Smooth muscle cell (in vitro differentiated cells): ENCODE data around the gene PLEKHA1. TPM values are rescaled to one million over a fixed set of nuclear protein-coding genes. Genes with fewer than 3 reads are reported as not detected.

Experiments
- DNase-seq: peaks from one replicate; lab custom pipeline; 2025; ENCODE audit not compliant: unreplicated experiment; lab: John Stamatoyannopoulos, UW
- H2AFZ ChIP-seq: fragments of 200-600 bp; sonication (generic); 2 replicates; pipeline ENCODE4 v1.6.0; 2016; ENCODE audit warnings: antibody characterized with exemption, low read depth, mild to moderate bottlenecking
- H3F3A ChIP-seq: fragments of 200-600 bp; sonication (generic); 2 replicates; pipeline ENCODE4 v1.6.0; 2017; ENCODE audit warnings: antibody characterized with exemption, low read depth
- H3K27ac ChIP-seq: fragments of 200-600 bp; sonication (generic); 2 replicates; pipeline ENCODE4 v1.5.1; 2016; ENCODE audit warnings: low read depth, mild to moderate bottlenecking
- H3K27me3 ChIP-seq: fragments of 200-600 bp; sonication (generic); 2 replicates; pipeline ENCODE4 v1.6.1; 2016; ENCODE audit warnings: low read depth, mild to moderate bottlenecking
- H3K36me3 ChIP-seq: fragments of 200-600 bp; sonication (generic); 2 replicates; pipeline ENCODE4 v1.5.1; 2016; ENCODE audit warnings: low read depth
- H3K4me1 ChIP-seq: fragments of 200-600 bp; sonication (generic); 2 replicates; pipeline ENCODE4 v1.5.1; 2016; ENCODE audit warnings: low read depth
- H3K4me2 ChIP-seq: fragments of 200-600 bp; sonication (generic); 2 replicates; pipeline ENCODE4 v1.6.0; 2016; ENCODE audit warnings: mild to moderate bottlenecking
- H3K4me3 ChIP-seq: fragments of 200-600 bp; sonication (generic); 2 replicates; pipeline ENCODE4 v1.5.1; 2016; ENCODE audit warnings: mild to moderate bottlenecking
- H3K79me2 ChIP-seq: fragments of 200-600 bp; sonication (generic); 2 replicates; pipeline ENCODE4 v1.6.0; 2016; ENCODE audit warnings: low read depth, mild to moderate bottlenecking
- H3K9ac ChIP-seq: fragments of 200-600 bp; sonication (generic); 2 replicates; pipeline ENCODE4 v1.6.0; 2016; ENCODE audit warnings: low read depth
- H3K9me3 ChIP-seq: fragments of 200-600 bp; sonication (generic); replicated peaks from 2 replicates; pipeline ENCODE4 v1.5.1; 2016; ENCODE audit warnings: low read depth
- H4K20me1 ChIP-seq: fragments of 200-600 bp; sonication (generic); 2 replicates; pipeline ENCODE4 v1.6.0; 2016; ENCODE audit warnings: low read depth
- CTCF ChIP-seq: fragments of 200-600 bp; sonication (generic); IDR thresholded peaks from 2 replicates; pipeline ENCODE4 v1.5.1; 2017; ENCODE audit warnings: borderline replicate concordance, mild to moderate bottlenecking, antibody characterized with exemption; ENCODE audit not compliant: insufficient read depth, poor library complexity, severe bottlenecking
- WGBS: methylation state at CpG from one replicate; pipeline ENCODE4 v1.1.7; 2016; ENCODE audit warnings: low lambda C conversion rate; 5-methylcytosine and 5-hydroxymethylcytosine counted together
- polyA plus RNA-seq: library from polyadenylated mRNA; unstranded; fragments of >200 nt; fragmentation: Nextera tagmentation; extraction: Ambion mirVana; gene quantifications from 2 replicates; pipeline ENCODE4 v1.2.1, GENCODE V29; 2016
- total RNA-seq: library from RNA; depleted of rRNA; stranded (reverse); fragments of >200 nt; gene quantifications from 2 replicates; pipeline ENCODE4 v1.2.3, GENCODE V29; 2014

PLEKHA1 gene
- total and polyA plus RNA-seq, 2 experiments from 2014 or later: 22.7 to 24.6 TPM

GRCh38 chr10:122376364-122376961 is 2.0 kb downstream of the PLEKHA1 start:
- peaks cover 15% of the 10 kb centered on the region for H3K4me1 ChIP-seq
- peak overlapping the region; percentile 18 for H3K4me2 ChIP-seq
- H3K4me3 ChIP-seq: peak overlapping the region; percentile 89
- no peaks in the 10 kb centered on the region for H3K36me3 ChIP-seq
- no peak overlapping the region for H3K27ac ChIP-seq
- no peaks in the 10 kb centered on the region for H3K9me3 ChIP-seq
- no peak overlapping the region for H3K9ac ChIP-seq
- WGBS: 91% methylated on average over 11 of the region's 11 CpGs
- H3K79me2 ChIP-seq: peaks cover 54% of the 10 kb centered on the region
- H4K20me1 ChIP-seq: peaks cover 43% of the 10 kb centered on the region
- DNase-seq: no peak
- no peak for TF ChIP-seq CTCF
- no peaks in the 10 kb centered on the region for H3F3A ChIP-seq
- H2AFZ ChIP-seq: no peak overlapping the region
- H3K27me3 ChIP-seq: no peaks in the 10 kb centered on the region

- no peak overlapping the region for H2AFZ ChIP-seq
- no peak overlapping the region for H3K9ac ChIP-seq
- H3K27ac ChIP-seq: no peak overlapping the region
- WGBS: 96% methylated on average over 5 of the region's 5 CpGs
- TF ChIP-seq CTCF: no peak
- no peaks in the 10 kb centered on the region for H3K36me3 ChIP-seq
- no peak for DNase-seq
- H4K20me1 ChIP-seq: peaks cover 59% of the 10 kb centered on the region
- H3K9me3 ChIP-seq: no peaks in the 10 kb centered on the region
- no peaks in the 10 kb centered on the region for H3K27me3 ChIP-seq
- H3K4me2 ChIP-seq: no peak overlapping the region
- H3K79me2 ChIP-seq: peaks cover 79% of the 10 kb centered on the region
- H3K4me1 ChIP-seq: peaks cover 15% of the 10 kb centered on the region
- H3F3A ChIP-seq: no peaks in the 10 kb centered on the region
- H3K4me3 ChIP-seq: no peak overlapping the region
Measured at GRCh38 chr10:122379041-122379440, 4.5 kb downstream of the PLEKHA1 start.

- Histone ChIP-seq H3K4me1 (peaks cover 15% of the 10 kb centered on the region), H3K79me2 (peaks cover 81% of the 10 kb centered on the region), H3K9me3 (no peaks in the 10 kb centered on the region), H3F3A (no peaks in the 10 kb centered on the region), H3K4me3 (no peak overlapping the region), H4K20me1 (peaks cover 62% of the 10 kb centered on the region), H3K27me3 (no peaks in the 10 kb centered on the region), H3K36me3 (no peaks in the 10 kb centered on the region), H3K4me2 (no peak overlapping the region), H3K9ac (no peak overlapping the region), H2AFZ (no peak overlapping the region), H3K27ac (no peak overlapping the region)
- no peak for DNase-seq
- no peak for TF ChIP-seq CTCF
- 92% methylated on average over 2 of the region's 2 CpGs for WGBS
Measured at GRCh38 chr10:122379537-122379936, 5.0 kb downstream of the PLEKHA1 start.

- Histone ChIP-seq H3K27ac (no peak overlapping the region), H3F3A (no peaks in the 10 kb centered on the region), H3K9ac (no peak overlapping the region), H3K36me3 (no peaks in the 10 kb centered on the region), H2AFZ (no peak overlapping the region), H3K9me3 (no peaks in the 10 kb centered on the region), H3K4me3 (no peak overlapping the region), H4K20me1 (peaks cover 65% of the 10 kb centered on the region), H3K27me3 (no peaks in the 10 kb centered on the region), H3K79me2 (peaks cover 79% of the 10 kb centered on the region), H3K4me2 (no peak overlapping the region), H3K4me1 (peaks cover 13% of the 10 kb centered on the region)
- TF ChIP-seq CTCF: no peak
- 95% methylated on average over 4 of the region's 4 CpGs for WGBS
- DNase-seq: no peak
Measured at GRCh38 chr10:122380703-122381102, 6.2 kb downstream of the PLEKHA1 start.
